Stimulated activated CD8-positive, alpha-beta memory T cell treated with anti-CD3 and anti-CD28 coated beads, Interleukin-15, amount 100 ng/mL, for 48 hours (primary cell): ENCODE measurements around the gene GPSM3.

Source experiments
- DNase-seq, 2 donors: peaks; one replicate each; pipeline ENCODE4 v3.0.0-alpha.2; 2020; ENCODE audit warnings: low read depth in 2 of 2

The GPSM3 gene

DNA sequence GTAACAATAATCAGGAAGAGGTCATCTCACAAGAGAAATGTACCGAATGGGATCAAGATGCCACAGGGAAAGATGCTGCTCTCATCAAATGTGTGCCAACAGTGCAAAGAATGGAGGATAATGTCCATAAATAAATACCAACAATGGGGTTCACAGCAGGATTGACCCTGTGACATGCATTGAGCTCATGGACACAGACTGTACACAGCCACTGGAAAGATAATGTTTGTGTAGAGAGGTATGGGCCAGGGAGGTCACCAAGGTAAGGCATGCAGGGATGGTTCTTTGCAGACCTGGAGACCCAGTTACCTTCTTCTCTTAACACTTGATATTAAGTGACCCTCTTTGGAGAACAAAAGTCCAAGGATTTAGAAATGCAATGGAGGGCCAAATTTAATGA, 18.0 kb downstream of the GPSM3 start:
- no peak for DNase-seq

- no peak for DNase-seq
Measured at GRCh38 chr6:32173051-32173727, 19.3 kb downstream of the GPSM3 start.

DNA sequence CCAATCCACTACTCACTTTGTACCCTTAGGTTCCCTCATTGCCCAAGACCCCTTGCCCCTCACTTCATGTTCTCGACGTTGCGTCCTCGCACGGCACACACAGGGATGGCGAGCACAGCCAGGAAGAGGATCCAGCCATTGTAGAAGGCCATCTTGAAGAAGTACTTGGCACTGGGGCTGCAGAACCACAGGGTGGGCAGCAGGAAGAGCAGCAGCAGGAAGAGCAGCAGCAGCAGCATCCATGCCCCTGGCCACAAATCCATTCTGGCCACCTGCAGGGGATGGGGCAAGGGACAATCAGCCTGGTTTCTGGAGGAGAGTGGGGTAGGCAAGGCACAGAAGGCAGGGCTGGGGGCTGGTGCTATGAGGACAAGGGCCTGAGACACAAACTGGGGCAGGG, 21.2 kb downstream of the GPSM3 start:
- no peak for DNase-seq

- DNase-seq = no peak
Measured at GRCh38 chr6:32170294-32170693, 22.1 kb downstream of the GPSM3 start.

- DNase-seq = no peak
Measured at GRCh38 chr6:32168807-32169591, 23.4 kb downstream of the GPSM3 start.

DNA sequence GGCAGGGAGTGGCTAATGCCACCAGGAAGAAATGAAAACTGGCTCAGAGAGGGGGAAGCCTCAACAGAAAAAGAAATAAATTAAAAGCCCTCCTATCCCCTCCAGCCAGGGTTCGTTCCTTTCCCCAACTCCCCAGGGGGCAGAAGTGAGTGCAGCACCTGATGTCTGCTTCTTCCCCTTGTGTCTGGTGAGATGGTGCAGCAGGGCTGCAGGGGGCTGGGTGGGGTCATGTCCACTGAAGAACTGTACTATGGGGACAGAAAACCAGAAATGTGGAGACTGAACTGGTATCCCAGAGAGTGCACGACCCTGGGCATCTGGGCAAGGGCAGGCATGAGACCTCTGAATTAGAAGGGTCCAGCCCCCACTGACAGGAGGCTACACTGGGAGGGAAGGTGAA, 24.1 kb downstream of the GPSM3 start:
- DNase-seq = no peak

DNA sequence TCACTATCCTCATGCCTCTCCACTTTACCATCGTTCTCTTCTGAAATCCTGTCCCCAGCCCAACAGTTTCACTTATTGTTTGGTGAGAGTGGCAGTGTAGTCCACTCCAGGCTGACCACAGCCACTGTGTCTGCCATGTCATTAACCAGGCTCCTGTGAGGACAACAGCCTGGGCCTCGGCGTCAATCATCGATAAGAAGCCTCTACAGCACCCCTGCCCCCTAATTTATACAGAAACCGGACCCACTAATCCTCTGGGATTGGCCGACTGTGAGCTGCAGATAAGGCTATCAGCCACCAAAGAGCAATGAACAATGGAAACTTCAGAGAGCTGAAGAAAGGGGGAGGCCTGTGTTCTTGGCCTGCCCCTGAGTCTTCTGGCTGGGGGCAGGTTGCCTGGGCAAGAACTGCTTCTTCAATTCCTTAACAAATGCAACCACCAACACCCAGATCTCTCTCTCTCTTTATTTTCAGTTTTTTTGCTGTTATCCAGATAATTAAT, 24.6 kb downstream of the GPSM3 start:
- DNase-seq = no peak

DNA sequence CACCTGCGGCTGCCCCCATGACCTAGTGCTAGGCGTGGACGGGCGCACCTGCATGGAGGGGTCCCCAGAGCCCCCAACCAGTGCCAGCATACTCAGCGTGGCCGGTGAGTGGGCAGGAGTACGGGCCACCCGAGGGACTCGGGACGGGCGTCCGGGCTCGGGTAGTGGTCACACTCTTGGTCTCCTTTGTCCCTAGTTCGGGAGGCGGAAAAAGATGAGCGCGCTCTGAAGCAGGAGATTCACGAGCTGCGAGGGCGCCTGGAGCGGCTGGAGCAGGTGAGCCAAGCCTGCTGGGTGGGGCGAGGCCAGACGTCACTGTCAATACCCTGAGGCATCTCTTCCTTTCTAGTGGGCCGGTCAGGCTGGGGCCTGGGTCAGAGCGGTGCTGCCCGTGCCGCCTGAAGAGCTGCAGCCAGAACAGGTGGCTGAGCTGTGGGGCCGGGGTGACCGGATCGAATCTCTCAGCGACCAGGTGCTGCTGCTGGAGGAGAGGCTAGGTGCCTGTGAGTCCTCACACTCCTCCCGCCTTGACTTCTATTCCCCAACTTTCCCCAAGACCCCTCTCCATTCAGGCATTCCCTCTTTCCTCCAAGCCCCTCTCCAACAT, 25.2 kb downstream of the GPSM3 start:
- DNase-seq = no peak

GRCh38 chr6:32166411-32167061, 25.9 kb downstream of the GPSM3 start:
- DNase-seq = no peak

- DNase-seq = no peak
Measured at GRCh38 chr6:32164295-32164694, 28.1 kb downstream of the GPSM3 start, which contains the start of gene EGFL8. EGFL8 (plus strand) TSS chr6:32164595; CDS start chr6:32166166, 1,571 bp downstream.

DNA sequence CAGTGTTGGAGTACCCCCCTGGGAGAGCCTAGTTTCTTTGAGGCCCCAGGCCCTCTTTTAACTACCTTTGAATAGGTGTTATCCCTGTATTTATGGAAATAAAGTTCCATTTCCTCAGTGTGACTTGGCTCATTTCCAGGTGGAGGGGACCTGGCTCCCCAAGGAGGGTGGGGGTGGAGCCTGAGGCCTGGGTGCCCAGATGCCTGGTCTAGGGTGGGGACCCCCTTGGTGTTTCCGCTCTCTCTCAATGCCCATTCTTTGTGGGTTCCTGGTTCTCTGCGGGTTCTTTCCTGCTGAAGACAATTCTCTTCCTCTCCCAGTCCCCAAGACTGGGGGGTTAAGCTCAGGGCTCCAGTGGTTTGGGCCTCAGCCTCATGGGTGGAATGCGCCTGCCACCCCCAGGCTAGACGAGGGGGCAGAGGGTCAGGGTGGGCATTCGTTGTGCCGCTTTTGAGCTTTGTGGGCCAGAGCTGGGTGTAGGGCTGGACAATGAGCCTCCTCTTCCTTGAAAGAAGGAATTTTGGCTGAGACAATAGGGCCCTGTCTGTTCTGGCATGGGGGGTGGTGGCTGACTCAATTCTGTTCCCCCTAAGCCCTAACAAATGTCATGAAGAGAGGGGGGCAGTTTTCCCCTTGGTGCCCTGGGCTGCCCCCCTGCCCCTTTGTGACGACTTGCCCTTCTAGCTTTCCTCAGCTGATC, 28.7 kb downstream of the GPSM3 start:
- no peak for DNase-seq

DNA sequence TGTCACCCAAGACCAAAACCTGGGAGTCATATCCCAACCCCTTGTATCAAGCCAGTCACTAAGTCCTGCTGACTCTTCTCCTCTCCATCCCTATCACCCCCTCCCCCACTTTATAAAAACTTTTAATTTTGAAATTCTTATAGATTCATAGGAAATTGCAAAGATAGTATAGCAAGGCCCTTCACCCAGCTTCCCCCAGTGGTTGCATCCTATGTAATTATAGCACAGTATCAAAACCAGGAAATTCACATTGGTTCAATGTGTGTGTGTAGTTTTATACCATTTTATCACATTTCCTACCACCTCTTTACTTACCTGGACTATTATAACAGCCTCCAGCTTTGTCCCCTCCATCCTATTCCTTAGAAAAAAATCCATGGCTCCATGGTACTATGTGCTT, 34.4 kb downstream of the GPSM3 start:
- no peak for DNase-seq

DNA sequence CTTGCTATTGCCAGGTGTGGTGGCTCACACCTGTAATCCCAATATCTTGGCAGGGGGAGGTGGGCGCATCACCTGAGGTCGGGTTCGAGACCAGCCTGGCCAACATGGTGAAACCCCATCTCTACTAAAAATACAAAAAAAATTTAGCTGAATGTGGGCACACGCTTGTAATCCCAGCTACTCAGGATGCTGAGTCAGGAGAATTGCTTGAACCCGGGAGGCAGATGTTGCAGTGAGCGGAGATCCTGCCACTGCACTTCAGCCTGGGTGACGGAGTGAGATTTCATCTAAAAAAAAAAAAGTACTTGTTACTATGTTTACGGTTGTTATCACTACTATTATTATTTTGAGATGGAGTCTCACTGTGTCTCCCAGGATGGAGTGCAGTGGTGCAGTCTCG, 35.6 kb downstream of the GPSM3 start:
- DNase-seq = no peak

DNA sequence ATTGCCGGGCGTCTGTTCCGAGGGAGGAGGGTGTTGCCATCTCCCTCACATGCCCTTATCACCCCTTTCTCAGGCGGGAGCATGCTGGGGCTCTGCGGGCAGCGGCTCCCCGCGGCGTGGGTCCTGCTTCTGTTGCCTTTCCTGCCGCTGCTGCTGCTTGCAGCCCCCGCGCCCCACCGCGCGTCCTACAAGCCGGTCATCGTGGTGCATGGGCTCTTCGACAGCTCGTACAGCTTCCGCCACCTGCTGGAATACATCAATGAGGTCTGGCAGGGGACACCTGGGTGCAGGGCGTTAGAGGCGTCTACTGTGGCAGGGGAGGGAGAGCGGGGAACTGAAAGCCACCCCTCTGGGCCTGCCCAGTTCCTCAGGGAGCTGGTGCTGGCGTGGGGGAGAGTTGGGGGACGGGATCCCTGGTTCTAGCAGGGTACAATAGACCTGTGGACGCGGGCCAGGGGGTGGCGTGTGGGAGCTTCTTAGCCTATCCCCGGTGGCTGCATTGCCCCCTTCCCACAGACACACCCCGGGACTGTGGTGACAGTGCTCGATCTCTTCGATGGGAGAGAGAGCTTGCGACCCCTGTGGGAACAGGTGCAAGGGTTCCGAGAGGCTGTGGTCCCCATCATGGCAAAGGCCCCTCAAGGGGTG, 37.8 kb downstream of the GPSM3 start:
- DNase-seq = peak; percentile 46 to 48

DNA sequence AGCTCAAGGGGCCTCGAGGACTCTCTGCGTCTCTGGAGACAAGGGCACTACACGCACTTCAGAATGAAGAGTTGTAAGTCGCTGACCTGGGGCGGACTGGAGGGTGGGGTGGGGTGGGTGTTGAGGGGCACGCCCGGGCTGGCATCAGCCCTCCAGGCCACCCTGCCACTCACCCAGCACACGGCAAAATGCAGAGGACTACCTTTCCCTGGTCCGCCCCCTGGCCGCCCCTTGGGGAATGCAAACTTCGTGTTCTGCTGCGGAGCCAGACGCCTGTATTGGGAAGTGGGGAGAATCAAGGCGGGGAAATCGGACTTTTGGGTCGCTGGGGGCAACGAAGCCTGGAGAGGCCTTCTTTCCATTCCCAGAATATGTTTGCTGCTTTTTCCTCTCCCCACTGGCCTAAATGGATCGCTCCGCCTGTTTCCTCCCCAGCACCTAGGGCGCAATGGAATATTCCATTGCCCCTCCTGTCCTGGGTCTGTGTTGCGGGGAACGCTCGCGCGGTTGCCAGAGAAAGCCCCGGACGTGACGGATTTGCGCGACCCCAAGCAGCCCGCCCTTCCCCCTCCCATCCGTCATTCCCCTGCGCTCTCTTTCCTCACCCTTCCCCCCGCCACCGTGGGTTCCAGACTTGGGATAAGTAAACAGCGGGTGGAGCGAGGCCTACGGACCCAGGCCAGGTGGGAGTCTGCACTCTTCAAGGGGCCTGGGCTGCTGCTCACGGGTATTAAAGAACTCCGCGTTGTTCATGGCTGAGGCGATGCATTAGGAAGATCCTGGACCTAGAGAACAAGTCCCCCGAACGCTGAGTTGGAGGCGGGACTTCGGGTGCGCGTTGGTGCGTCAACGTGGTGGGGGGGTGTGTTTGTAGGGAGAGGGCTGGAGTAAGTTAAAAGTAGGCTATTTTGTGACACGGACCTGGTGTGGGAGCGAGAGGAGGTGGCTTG, 38.6 kb downstream of the GPSM3 start, which contains the start of gene PPT2:
TSS of gene PPT2 (plus strand) at position 578 of the 950 bp plus-strand sequence. CDS start 454 bp downstream, outside the sequence.
- DNase-seq = peak; percentile 77 to 81

- no peak for DNase-seq
Measured at GRCh38 chr6:32152769-32153563, 39.5 kb downstream of the GPSM3 start.

DNA sequence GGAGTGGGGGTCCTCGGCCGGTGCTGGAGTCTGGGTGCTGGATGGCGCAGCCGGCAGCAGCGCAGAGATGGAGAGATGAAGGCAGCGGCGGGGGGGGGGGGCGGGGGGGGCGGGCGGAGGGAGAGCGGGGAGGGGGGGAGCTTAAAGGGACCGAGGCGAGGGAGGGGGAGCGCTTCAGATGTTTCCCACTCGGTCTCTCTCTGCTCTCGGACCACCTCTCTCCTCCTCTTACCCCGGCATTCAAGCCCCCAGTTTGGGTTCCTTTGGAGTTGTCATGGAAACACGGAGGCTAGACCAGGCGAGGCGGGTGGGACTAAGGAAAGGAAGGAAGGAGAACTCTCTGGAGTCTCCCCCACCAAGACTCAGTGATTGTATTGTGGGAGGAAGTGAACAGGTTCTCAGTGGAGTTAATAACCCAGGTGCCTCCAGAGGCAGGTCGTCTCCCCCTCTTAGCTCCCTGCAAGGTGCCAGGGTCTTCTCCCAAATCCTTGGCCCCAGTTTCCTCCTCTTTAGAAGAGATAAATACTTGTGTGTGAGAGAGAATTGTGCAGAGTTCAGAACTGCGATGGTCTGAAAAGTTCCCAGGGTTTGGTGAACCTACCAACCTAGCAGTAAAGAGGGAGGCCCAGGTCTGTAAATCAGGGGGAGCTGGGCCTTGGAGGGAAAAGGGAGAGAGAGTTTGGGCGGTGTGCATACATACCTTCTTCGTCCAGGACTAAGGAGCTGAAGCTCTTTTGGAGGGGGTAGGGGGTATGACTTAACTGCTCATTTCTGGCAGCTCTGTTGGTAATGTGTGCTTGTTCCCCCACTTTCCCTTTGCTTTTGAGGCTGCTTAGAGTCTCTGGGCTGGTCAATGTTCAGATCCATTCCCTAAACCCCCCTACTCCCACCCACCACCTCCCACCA, 40.3 kb downstream of the GPSM3 start, which contains the start of gene PRRT1:
TSS of gene PRRT1 (minus strand) at position 77 of the 906 bp plus-strand sequence. CDS start 112 bp downstream, outside the sequence.
- DNase-seq = no peak
